Activated CD4-positive, alpha-beta T cell treated with anti-CD3 and anti-CD28 coated beads, Interleukin-2, amount 50 U/mL, for 1 hour (primary cell): ENCODE results near the gene NAT10.

Source experiments
- DNase-seq: peaks from one replicate; pipeline ENCODE4 v3.0.0-alpha.2; 2020

NAT10 gene

DNA sequence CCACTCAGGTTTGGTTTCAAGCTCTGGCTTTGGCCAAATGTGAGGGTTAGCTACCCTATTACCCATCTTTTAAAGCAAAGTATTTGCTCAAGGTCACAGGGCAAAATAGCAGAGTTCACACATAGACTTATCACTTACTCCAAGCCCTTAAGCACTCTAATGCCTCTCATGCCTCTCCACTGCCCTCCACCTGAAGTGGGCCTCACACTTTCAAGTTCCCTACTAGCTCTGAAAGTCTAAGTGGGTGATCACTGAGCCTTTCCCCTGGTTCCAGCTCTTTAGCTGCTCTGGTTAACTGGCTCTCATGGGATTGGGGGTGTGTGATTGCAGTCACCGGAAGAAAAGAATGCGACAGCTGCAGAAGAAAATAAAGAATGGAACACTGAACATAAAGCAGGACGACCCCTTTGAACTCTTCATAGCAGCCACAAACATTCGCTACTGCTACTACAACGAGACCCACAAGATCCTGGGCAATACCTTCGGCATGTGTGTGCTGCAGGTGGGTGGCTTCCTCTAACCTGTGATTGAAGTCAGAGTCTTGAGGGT is 6.4 kb downstream of the NAT10 start:
- DNase-seq: no peak

DNA sequence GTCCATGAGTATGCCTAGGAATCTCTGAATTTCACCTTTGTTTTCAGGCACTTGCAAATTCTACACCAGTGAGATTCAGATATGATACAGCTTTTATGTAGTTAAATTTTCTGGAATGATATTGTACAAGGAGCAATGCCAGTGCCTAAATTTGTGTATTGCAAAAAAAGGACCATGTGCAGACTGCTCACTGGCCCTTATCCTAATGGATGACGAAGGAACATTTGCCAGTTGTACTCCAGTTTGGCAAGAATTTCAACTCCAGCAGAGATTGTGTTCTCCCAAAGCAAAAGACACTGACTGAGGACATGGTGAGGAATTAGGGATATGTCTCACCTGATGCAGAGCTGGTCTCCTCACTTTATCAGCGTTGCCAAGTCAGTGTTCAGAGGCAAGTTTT is 8.6 kb downstream of the NAT10 start:
- no peak for DNase-seq

DNA sequence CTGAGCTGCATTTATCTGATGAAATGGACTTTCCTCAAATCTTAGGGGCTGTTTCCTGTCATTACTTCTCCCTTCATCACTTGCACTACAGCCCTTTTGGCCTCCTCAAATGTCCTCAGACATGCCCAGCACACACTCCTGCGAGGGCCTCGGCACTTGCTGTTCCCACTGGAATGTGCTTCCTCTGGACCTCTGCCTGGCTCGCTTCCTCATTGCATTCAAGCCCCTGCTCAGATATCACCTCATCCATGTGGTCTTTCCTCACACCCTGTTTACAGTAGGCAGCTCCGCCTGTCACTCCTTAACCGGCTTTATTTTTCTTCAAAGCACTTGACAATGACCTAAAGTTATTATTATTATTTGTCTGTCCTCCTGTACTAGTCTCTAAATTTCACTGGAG is 9.0 kb downstream of the NAT10 start:
- no peak for DNase-seq

DNA sequence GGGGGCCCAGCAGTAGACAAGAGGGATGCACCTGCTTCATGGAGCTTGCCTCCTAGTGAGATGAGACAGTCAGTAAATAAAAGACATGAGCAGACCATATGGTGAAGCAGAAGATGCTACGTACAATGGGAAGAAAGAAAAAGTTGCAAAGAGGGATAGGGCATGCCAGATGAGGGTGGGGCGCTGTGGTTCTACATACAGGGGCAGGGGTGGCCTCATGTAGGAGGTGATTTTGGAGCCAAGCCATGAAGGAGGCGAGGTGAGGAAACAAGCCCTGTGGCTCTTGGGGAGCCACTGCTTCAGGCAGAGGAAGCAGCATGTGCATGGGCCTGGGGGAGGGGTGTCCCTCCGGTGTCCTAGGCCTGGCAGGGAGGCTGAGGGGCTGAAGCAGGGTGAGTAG is 15.2 kb downstream of the NAT10 start:
- DNase-seq: no peak

DNA sequence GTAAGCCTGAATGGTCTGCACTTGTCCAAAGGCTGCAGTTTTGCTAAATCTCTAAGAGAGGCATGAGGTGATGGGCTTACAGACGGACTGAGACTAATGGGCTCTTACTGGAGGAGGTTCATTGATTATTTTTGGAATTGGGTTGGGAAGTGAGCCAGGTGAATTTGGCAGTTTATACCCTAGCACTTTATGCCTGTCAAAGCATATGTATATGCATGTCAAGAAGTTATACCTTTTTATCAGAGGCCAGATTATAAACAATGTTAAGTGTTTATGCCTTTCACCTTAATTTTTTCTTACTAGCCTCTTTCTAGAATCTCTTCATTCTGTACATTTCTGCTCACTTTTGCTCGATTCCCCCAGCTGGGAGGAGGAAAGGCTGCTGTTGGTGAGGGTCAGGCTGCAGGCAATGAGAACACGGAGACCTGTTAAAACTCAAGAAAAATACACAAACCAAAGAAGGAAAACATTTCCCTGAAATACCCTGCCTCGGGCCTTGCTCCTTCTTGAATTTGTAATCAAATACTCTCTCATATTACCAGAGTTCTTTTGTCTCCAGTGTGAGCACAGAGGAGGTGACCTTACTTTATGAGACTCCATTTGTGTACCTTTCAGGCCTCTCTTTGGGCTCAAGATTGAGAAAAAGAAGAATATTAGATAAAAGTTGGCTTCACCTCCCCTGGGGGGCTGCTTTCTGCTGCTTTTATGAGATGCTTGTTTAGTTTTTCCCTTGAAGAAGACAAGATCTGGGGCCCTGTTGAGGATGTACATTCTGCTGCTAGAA is 19.6 kb downstream of the NAT10 start:
- DNase-seq: no peak

DNA sequence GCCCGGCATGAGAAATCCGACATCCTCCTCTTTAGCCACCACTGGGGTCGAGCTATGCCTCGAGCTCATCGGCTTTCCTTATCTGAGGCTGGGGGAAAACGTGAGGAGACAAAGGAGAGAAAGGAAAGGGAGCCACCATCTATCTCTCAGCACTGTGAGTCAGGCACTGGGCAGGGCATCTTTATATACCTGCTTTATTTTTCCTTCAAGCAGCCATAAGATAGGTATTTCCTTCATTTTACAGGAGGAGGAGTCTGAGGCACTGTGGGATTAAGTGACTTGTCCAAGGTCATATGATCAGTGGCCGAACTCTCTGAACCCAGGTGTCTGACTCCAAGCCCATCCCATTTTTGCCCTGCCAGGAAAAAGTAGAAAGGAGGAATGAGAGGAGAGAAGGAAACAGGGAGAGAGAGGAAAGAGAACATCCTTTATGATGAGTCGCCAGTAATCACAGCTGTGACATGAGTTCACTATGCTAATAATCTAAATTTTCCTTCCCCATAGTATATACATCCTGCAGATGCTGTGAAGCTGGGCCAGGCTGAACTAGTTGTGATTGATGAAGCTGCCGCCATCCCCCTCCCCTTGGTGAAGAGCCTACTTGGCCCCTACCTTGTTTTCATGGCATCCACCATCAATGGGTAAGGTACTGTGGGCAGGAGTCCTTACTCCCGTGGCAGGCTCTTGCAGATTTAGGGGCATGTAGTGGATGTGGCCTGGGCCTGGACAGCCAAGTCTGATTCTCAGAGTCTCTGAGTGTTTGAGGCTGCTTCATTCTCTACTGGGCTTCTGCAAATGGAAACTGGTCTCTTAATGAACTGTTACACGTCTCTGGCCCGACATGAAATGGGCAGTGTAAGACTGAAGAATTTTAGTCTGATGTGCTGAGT is 21.8 kb downstream of the NAT10 start:
- no peak for DNase-seq

DNA sequence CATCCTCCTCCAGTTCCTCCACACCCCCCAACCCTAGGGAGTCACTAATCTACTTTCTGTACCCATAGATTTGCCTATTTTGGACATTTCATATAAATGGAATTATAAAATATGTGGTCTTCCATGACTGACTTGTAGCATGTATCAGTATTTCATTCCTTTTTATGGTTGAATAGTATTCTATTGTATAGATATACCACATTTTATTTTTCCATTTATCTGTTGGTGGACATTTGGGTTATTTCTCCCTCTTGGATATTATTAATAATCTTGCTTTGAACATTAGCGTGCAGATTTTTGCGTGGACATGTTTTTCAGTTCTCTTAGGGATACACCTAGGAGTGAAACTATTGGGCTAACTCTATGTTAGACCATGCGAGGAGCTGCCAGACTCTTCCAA is 23.4 kb downstream of the NAT10 start:
- no peak for DNase-seq

DNA sequence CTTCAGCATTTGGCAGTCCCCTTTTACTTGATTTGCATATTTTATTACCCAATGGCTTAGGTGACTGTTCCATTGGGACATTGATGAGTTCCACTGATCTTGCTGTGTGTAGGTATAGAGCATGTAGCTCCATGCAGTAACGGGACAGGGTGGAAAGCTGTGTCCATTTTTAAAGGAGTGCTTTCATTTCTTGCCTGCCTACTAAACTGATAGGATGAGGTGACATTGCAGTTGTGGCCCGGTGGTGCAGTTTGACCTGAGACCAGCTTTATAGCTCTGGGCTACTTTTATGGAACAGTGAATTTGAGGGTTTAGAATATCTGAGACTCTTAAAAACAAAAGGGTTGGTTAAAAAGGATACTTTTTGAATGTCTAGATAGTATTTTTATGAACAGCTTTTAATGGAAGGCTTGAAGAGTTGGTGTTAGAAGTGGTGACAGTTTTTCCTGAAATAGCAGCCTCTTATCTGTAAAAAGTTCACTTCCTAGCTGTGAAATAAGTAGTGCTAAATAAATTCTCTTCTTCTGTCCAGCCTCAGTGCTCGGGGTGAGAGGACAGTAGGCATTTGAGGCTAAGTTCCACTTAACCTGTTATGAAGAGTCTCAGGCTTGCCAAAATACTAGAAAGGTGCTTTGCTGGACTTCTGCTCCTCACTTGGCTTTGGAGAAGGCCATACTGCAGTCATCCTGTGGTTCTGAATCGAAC is 27.0 kb downstream of the NAT10 start:
- no peak for DNase-seq

DNA sequence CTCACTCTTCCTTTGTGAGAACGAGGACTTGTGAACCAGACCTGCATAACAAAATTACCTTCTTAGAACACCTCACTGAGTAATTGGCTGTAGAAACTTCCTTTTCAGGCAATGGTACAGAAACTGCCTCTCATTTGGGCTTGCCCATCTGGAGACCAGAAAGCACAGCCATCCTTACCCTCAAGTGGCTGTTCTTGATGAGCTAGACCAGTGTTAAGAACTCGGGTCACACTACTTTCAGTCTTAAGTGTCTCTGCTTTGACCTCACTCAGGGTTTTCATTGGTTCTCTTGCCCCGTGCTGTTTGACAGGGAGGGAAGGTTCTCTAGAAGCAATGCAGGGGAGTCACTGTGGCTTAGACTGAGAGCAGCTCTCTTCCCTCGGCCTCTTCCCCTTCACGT is 29.3 kb downstream of the NAT10 start:
- no peak for DNase-seq

DNA sequence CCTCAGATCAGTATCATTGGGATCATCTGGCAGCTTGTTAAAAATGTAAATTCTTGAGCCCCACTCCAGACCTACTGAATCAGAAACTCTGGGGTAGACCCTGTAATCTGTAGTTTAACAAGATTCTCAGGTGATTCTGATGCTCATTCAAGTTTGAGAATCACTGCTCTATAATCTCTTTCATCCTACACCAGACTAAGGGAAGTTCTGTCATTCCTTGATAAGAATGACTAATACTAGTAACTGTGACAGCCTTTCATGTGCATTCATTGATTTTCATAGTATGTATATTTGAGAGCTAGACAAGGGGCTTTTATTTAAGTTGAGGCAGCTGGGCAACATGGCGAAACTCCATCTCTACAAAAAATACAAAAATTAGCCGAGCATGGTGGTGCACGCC is 30.0 kb downstream of the NAT10 start:
- no peak for DNase-seq

DNA sequence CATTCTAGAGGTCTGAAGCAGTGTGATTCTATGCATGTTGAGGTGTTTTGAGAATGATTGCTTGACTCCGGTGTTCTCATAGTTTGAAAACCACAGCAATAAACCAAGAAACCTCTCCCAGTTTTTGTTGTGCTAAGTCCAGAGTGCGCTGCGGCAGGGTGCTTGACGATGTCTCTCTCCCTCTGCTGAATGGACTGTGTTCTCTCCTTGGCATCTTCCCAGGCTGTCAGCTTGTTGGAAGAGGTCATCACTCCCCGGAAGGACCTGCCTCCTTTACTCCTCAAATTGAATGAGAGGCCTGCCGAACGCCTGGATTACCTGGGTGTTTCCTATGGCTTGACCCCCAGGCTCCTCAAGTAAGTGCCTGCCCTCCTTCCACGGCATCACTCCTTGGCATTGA is 31.0 kb downstream of the NAT10 start:
- DNase-seq: no peak

DNA sequence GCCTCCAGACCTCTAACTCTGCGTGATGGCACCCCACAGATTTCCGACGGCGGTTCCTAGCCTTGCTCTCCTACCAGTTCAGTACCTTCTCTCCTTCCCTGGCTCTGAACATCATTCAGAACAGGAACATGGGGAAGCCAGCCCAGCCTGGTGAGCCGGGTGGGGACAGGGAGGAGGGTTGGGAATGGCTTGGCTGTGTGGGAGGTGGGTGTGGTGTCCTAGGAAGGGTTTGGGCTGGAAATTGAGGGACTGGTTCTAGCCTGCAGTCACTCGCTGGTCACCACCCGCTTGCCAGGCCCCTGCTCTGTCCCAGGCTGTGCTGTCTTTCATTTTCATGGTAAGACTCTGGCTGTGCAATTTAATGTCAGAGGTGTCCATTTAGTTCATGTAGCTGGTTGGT is 33.9 kb downstream of the NAT10 start:
- no peak for DNase-seq

DNA sequence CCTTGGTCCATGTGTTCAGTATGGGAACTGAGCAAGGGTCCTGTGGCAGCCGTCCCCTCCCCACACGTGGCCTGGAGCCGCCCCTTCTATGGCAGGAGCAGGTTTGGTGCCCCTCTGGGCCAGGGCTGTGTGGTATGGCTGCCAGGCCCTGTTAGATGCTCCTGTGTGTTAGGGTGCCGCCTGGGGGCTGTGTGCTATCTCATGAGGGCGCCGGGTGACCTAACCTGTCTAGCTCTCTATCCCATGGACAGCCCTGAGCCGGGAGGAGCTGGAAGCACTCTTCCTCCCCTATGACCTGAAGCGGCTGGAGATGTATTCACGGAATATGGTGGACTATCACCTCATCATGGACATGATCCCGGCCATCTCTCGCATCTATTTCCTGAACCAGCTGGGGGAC is 34.7 kb downstream of the NAT10 start:
- no peak for DNase-seq

DNA sequence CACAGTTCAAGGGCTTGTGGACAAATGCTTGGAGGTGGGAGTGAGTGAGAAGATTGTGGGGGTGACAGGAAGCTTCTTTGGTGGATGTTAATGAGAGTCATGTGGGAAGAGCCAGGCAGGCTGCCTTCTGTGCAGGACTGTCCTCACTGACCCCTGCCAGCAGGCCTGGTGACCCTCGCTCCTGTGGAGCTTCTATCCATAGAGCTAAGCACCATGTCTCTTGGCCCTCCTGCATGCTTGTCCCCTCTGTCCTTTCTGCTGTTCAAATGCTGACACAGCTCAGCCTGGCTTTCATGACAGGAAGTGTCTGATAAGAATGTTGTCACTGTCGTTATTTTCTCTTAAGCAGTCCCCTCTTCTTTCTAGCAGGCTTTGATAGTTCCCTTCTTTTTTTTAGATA is 37.6 kb downstream of the NAT10 start:
- DNase-seq: no peak

DNA sequence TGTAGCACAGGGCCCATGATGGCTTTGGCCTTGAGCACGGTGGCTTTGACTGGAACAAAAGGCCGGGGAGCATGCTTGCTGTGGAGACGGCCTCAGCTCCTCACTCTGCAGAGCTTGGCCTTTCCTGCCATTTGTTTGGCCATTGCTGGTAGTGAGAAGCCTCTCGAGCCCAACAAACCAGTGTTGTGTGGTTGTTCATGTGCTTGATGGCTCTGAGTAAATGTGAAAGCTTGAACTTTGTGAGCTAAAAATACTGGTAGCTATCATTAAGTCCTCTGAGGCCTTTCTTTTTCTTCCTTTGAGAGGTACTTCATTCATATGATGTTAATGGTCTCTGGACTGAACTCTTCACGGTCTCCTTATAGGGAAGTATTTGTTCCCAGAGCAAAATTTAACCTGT is 39.6 kb downstream of the NAT10 start:
- DNase-seq: no peak

DNA sequence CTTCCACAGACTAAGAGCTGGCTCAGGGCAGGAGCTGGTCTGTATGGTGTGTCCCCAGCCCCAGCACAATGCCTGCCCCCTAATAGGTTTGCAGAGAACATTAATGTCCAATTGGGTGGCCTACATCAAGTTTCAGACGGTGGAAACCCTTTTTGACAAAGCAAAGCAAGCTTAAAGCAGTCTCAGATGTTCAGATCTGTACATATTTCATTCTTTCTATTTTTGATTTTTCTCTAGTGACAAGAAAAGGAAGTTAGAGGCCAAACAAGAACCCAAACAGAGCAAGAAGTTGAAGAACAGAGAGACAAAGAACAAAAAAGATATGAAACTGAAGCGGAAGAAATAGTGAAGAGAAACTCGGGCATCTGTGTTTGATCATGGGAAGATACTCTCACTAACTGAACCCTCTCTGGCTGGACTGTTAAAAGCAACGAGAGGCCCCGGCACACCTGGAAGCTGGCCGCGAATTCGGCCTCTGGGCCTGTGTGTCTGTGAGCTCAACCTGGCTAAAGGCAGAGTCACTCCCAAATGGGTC is 40.5 kb downstream of the NAT10 start:
- no peak for DNase-seq

DNA sequence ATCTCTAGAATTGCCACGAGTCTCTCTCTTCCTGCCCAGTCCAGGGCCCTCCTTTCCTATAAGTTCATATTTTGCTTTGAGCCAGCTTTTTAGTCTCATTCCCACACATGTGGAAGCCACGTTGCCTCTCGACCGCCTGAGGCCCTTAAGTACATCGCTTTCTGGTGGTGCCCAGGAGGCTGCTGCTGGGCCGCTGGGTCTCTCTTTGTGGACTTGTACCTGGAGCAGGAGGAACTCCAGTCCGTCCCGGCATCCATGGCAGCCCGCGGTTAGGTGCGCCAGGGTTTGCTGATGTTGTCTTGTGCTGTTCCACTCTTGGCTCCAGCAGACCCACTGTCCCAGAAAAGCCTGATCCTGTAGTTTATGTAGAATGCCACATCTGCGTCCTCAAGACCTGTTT is 41.0 kb downstream of the NAT10 start:
- no peak for DNase-seq

DNA sequence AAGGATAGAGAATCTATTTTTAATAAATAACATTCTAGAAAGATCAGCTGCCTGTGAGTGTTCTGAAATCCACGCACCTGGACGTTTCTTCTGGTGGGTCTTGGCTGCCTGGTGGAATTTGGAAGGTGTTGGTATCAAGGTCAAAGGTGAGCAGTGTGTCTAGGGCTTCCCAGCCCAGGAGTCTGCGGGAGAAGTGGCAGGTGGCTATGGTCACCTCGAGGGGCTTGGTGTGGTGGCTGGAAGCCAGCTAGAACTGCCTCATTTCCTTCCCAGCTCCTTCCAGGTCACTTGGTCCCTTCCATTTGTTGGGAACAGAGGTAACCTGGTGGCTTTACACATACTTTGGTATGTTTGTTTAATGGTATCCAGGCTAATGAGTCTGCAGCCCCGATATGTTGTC is 41.4 kb downstream of the NAT10 start:
- no peak for DNase-seq

DNA sequence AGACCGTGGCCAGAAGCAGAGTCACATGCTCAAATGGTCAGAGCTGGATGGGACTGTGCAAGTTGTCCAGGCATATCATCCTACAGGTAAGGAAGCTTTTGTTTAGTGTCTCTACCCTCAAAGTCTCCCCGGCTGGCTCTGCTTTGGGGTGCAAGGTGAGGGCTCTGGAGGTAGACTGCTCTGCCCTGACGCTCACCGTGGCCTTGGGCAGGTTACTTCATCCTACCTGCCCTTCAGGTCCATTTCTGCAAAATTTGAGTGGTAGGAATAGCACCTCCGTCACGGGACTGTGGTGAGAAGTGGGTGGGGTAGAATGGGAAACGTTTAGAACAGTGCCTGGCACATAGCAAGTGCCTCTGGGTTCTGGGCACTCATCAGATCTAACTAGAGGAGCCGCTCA is 42.2 kb downstream of the NAT10 start:
- no peak for DNase-seq

DNA sequence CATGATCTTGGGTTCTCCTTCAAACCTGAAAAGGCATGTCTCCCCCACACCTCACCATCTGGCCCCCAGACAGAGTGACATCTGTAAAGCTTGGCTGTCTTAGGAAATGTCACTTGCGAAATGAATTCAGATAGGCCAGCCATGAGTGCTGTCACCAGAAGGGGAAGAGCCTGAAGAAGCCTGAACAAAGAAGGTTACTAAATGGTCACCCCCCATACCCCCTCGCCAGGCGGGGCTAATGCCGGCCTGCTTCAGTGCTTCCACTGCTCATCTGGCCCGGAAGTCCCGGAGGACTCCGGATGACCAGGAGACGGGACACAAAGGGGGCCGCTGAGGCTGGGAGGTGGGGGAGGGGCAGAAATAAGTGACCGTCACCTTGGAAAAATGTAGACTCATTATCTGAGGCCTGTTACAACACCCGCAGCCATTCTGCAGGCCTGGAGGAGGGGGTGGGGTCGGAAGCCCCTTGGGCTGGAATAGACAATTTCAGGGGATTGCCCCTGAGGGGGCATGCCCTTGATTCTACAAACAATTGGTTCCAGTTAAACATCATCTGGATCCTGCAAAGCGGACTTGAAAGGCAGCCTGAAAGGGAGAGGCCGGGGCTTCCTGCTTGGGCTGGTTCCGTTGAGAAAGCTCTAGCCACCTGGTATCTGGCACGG is 43.2 kb downstream of the NAT10 start:
- DNase-seq: no peak

DNA sequence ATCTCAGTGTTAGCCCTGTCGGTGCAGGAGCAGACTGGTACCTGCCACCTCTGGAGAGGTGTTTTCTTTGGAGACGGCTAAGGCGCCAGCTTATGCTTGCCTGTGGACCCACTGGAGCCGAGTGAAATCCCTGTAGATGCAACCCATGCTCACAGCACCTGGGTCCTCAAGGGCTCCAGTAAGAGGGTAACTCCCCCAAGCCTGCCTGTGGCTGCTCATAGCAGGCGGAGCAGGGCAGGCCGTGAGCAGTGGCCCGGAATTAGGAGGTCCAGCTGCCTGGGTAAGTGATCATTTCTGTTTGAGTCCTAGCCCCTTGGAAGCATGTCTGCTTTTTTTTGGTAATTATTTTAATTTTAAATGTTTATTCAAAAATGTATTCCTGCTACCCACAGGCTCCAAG is 43.8 kb downstream of the NAT10 start:
- DNase-seq: no peak

DNA sequence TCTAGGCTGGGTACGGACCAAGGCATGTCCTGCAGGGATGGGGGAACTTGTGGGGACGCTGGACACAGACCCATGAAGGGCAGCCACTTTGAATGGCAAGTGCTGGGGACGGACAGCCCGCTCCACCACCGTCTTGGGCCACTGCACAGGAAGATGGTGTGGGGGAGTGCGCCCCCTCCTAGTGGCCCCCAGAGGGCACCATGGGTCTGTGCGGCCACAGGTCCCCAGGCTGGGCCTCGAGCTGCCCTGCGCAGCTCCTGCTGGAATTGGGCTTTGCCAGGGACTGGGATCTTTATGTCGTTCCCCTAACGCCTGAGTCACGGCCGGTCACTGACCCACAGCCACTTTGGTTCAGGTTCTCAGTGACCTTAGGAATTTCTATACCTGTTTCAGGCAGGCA is 44.4 kb downstream of the NAT10 start:
- DNase-seq: no peak
